Gastrocnemius medialis (tissue), 4 donors: ENCODE results near the gene DTYMK. TPM values are rescaled to one million over a fixed set of nuclear protein-coding genes. Genes with fewer than 3 reads are reported as not detected.

Experiments used
- ATAC-seq, 2 donors: fragments of 150-250 bp; one replicate each; pipeline ENCODE4 v1.9.1; 2016
- DNase-seq, 2 donors: peaks; one replicate each; pipeline ENCODE4 v3.0.0-alpha.2; 2019
- H3K27ac ChIP-seq, 4 donors: fragments of 200-600 bp; sonication (generic); 1 replicate in 1 of 4; 2 replicates in 3 of 4; pipeline ENCODE4 v1.5.1; 2016 to 2018; ENCODE audit warnings: mild to moderate bottlenecking in 2 of 4, moderate library complexity in 1 of 4
- H3K27me3 ChIP-seq, 3 donors: fragments of 200-600 bp; sonication (generic) in 2 of 3; 1 replicate in 1 of 3; 2 replicates in 2 of 3; pipeline versions ENCODE4 v1.5.1 to v1.6.0; 2016 to 2019; ENCODE audit warnings: mild to moderate bottlenecking in 1 of 3, moderate library complexity in 1 of 3
- H3K36me3 ChIP-seq, 2 donors: fragments of 200-600 bp; sonication (generic) in 1 of 2; one replicate each; pipeline ENCODE4 v1.5.1; 2017 to 2018
- H3K4me1 ChIP-seq, 2 donors: fragments of 200-600 bp; sonication (generic) in 1 of 2; one replicate each; pipeline ENCODE4 v1.5.1; 2016 to 2017; ENCODE audit warnings: mild to moderate bottlenecking in 2 of 2
- H3K4me3 ChIP-seq, 4 donors: fragments of 200-600 bp; sonication (generic) in 3 of 4; 1 replicate in 1 of 4; 2 replicates in 3 of 4; pipeline ENCODE4 v1.5.1; 2016 to 2019; ENCODE audit warnings: mild to moderate bottlenecking in 2 of 4
- H3K9me3 ChIP-seq, 3 donors: fragments of 200-600 bp; sonication (generic) in 2 of 3; 1 replicate in 1 of 3; 2 replicates in 2 of 3; pipeline ENCODE4 v1.5.1; 2016 to 2019
- POLR2A ChIP-seq, 2 donors: fragments of 450-650 bp; IDR thresholded peaks; one replicate each; pipeline ENCODE4 v1.6.1; 2017; ENCODE audit warnings: antibody characterized with exemption in 2 of 2, mild to moderate bottlenecking in 2 of 2, moderate library complexity in 2 of 2
- in situ Hi-C, 4 donors: fragments of 200-750 bp; cut with MboI; loops; one replicate each; pipeline versions ENCODE4 v1.15.0 to v1.8.0; 2017; ENCODE audit warnings: low sequenced_read_pairs in 4 of 4
- intact Hi-C: fragments of 100-400 bp; cut with DNase I; formaldehyde crosslinking; loops from one replicate; pipeline ENCODE4 v1.15.1; 2023; ENCODE audit warnings: low total_unique reads
- total RNA-seq, 4 donors: library from RNA; depleted of rRNA; stranded (reverse); fragments of >200 nt; gene quantifications; one replicate each; pipeline versions ENCODE4 v1.1.0 to v1.2.3, GENCODE V29; 2016
- TF ChIP-seq, protein P1 (sequence below), 5 experiments: fragments of 450-650 bp in 3 of 5; fragments of 200-600 bp in 2 of 5; sonication (generic) in 2 of 5; IDR thresholded peaks in 4 of 5; conservative IDR thresholded peaks in 1 of 5; 1 replicate in 4 of 5; 2 replicates in 1 of 5; pipeline ENCODE4 v1.5.1; 2016 to 2019; ENCODE audit warnings: antibody characterized with exemption in 5 of 5, mild to moderate bottlenecking in 3 of 5, moderate library complexity in 3 of 5

DTYMK gene
- total RNA-seq, 4 donors from 2014 or later = 3.9 to 8.2 (median 5.9) TPM

DNA sequence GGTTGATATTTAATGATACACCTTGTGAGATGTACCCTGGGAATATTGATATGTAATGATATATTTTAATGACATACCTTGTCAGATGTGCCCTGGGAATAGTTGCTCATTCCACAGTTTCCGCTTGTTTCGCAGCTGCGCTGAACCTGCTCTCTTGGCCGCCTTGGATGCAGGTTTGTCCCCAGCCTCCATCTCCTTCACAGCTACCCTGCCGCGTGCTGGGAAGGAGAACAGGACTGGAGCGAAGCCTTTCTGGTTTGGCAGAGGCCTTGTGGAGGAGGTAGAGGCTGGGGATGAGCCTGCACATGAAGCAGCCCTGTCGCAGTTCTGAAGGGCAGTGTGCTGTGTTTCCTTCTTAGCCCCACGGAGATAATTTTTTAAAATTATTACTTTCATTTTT, 34.5 kb downstream of the DTYMK start:
- intact Hi-C loops (no loop called here), in situ Hi-C loops (no loop called here)
- Histone ChIP-seq H3K27me3 (no peaks in the 10 kb centered on the region), H3K27ac (no peak overlapping the region), H3K36me3 (peaks cover 0 to 52% of the 10 kb centered on the region in 2 donors), H3K4me3 (no peak overlapping the region), H3K4me1 (peaks cover 0 to 10% of the 10 kb centered on the region in 2 donors), H3K9me3 (no peaks in the 10 kb centered on the region)
- no peak for TF ChIP-seq POLR2A (IDR thresholded peaks at IDR 0.05)
- TF ChIP-seq, protein P1, sequence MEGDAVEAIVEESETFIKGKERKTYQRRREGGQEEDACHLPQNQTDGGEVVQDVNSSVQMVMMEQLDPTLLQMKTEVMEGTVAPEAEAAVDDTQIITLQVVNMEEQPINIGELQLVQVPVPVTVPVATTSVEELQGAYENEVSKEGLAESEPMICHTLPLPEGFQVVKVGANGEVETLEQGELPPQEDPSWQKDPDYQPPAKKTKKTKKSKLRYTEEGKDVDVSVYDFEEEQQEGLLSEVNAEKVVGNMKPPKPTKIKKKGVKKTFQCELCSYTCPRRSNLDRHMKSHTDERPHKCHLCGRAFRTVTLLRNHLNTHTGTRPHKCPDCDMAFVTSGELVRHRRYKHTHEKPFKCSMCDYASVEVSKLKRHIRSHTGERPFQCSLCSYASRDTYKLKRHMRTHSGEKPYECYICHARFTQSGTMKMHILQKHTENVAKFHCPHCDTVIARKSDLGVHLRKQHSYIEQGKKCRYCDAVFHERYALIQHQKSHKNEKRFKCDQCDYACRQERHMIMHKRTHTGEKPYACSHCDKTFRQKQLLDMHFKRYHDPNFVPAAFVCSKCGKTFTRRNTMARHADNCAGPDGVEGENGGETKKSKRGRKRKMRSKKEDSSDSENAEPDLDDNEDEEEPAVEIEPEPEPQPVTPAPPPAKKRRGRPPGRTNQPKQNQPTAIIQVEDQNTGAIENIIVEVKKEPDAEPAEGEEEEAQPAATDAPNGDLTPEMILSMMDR (IDR thresholded peaks at IDR 0.05 in 4 of 5, conservative IDR thresholded peaks at IDR 0.05 in 1 of 5) = no peak
- ATAC-seq (no peak), DNase-seq (no peak)

DNA sequence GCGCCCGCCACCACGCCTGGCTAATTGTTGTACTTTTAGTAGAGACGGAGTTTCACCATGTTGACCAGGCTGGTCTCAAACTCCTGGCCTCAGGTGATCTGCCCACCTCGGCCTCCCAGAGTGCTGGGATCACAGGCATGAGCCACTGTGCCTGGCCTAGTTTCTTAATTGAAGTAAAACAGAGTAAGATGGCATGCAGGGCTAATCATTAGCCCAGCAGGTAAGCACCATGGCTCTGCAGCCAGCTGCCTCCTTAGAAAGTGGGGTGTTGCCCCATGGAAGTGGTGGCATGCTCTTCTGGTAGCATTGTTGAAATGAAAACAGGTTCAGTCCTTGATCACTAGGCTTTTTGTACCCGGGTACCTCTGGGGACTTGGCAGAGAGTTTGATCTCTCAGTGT, 36.7 kb downstream of the DTYMK start:
- Histone ChIP-seq H3K27me3 (no peaks in the 10 kb centered on the region), H3K9me3 (no peaks in the 10 kb centered on the region), H3K4me3 (no peak overlapping the region), H3K27ac (no peak overlapping the region), H3K4me1 (peaks cover 0 to 15% of the 10 kb centered on the region in 2 donors), H3K36me3 (peaks cover 0 to 33% of the 10 kb centered on the region in 2 donors)
- in situ Hi-C loops (no loop called here), intact Hi-C loops (no loop called here)
- DNase-seq (no peak), ATAC-seq (no peak)
- TF ChIP-seq POLR2A (IDR thresholded peaks at IDR 0.05) = no peak
- TF ChIP-seq, protein P1 (IDR thresholded peaks at IDR 0.05 in 4 of 5, conservative IDR thresholded peaks at IDR 0.05 in 1 of 5) = no peak

GRCh38 chr2:241649404-241649803, 37.2 kb downstream of the DTYMK start:
- Histone ChIP-seq H3K9me3 (no peaks in the 10 kb centered on the region), H3K27me3 (no peaks in the 10 kb centered on the region), H3K4me1 (peaks cover 0 to 15% of the 10 kb centered on the region in 2 donors), H3K36me3 (peaks cover 0 to 28% of the 10 kb centered on the region in 2 donors), H3K27ac (no peak overlapping the region), H3K4me3 (no peak overlapping the region)
- no peak for DNase-seq
- intact Hi-C loops = no loop called here
- in situ Hi-C loops = no loop called here
- ATAC-seq = no peak
- no peak for TF ChIP-seq POLR2A (IDR thresholded peaks at IDR 0.05)
- TF ChIP-seq, protein P1 (IDR thresholded peaks at IDR 0.05 in 4 of 5, conservative IDR thresholded peaks at IDR 0.05 in 1 of 5) = no peak

DNA sequence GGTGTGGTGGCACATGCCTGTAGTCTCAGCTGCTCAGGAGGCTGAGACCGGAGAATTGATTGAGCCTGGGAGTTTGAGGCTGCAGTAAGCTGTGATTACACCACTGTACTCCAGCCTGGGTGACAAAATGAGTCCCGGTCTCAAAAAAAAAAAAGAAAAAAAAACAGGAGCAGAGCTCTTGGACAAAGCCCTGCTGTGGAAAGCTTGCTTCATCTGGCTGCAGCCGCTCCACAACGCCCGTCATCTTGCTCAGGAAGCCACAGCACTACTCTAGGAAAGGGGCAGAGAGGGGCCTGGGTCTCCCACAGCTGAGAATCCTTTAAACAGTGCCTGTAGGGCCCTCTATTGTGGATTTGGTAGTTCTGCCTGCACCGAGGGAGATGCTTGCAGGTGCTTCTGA, 38.2 kb downstream of the DTYMK start:
- H3K4me3 ChIP-seq = no peak overlapping the region

More for the DNA sequence above, 38.2 kb downstream of the DTYMK start:
- Histone ChIP-seq H3K9me3 (no peaks in the 10 kb centered on the region), H3K36me3 (peaks cover 0 to 21% of the 10 kb centered on the region in 2 donors), H3K4me1 (peaks cover 0 to 15% of the 10 kb centered on the region in 2 donors), H3K27ac (no peak overlapping the region), H3K27me3 (no peaks in the 10 kb centered on the region)
- TF ChIP-seq, protein P1 (IDR thresholded peaks at IDR 0.05 in 4 of 5, conservative IDR thresholded peaks at IDR 0.05 in 1 of 5) = no peak
- no peak for TF ChIP-seq POLR2A (IDR thresholded peaks at IDR 0.05)
- intact Hi-C loops (no loop called here), in situ Hi-C loops (no loop called here)
- DNase-seq (no peak), ATAC-seq (no peak)
